Measurements from ENCODE around the gene B3GNT2. TPM values are rescaled to one million over a fixed set of nuclear protein-coding genes. Genes with fewer than 3 reads are reported as not detected.

B3GNT2 gene
- total RNA-seq, 1 donor: 21.7 TPM

- H3K27me3 ChIP-seq (ENCODE audit: insufficient read depth, low read length): no peaks in the 10 kb centered on the region
- no peaks in the 10 kb centered on the region for H3K79me2 ChIP-seq (ENCODE audit: insufficient read depth, low read length)
Observed at GRCh38 chr2:62186156-62186905, 9.6 kb upstream of the B3GNT2 start.

GRCh38 chr2:62187246-62187645 is 8.7 kb upstream of the B3GNT2 start:
- no peak overlapping the region for H2AFZ ChIP-seq (ENCODE audit: low read length)
- DNase-seq (ENCODE audit: insufficient read length, low spot score, missing footprints): no peak
- no peak for TF ChIP-seq CTCF (IDR thresholded peaks at IDR 0.05; ENCODE audit: extremely low read depth, low read depth, low read length)
- no peaks in the 10 kb centered on the region for H3K27me3 ChIP-seq (ENCODE audit: insufficient read depth, low read length)
- H3K4me2 ChIP-seq (ENCODE audit: insufficient read depth, low read length): no peak overlapping the region
- no peak overlapping the region for H3K4me3 ChIP-seq (ENCODE audit: insufficient read depth, low read length)
- no peaks in the 10 kb centered on the region for H3K9me3 ChIP-seq (ENCODE audit: low read depth, low read length)
- no peaks in the 10 kb centered on the region for H3K79me2 ChIP-seq (ENCODE audit: insufficient read depth, low read length)
- H3K36me3 ChIP-seq (ENCODE audit: insufficient read depth, low read length): no peaks in the 10 kb centered on the region
- H3K27ac ChIP-seq (ENCODE audit: low read depth, low read length): no peak overlapping the region
- H4K20me1 ChIP-seq (ENCODE audit: insufficient read depth, low read length): no peaks in the 10 kb centered on the region
- no peaks in the 10 kb centered on the region for H3K4me1 ChIP-seq (ENCODE audit: insufficient read depth, low read length)

More at GRCh38 chr2:62186156-62186905, 9.6 kb upstream of the B3GNT2 start:
- Histone ChIP-seq H3K36me3 (ENCODE audit: insufficient read depth, low read length) (no peaks in the 10 kb centered on the region), H2AFZ (ENCODE audit: low read length) (no peak overlapping the region), H3K9me3 (ENCODE audit: low read depth, low read length) (no peaks in the 10 kb centered on the region), H4K20me1 (ENCODE audit: insufficient read depth, low read length) (no peaks in the 10 kb centered on the region), H3K4me2 (ENCODE audit: insufficient read depth, low read length) (no peak overlapping the region), H3K4me1 (ENCODE audit: insufficient read depth, low read length) (no peaks in the 10 kb centered on the region), H3K4me3 (ENCODE audit: insufficient read depth, low read length) (no peak overlapping the region), H3K27ac (ENCODE audit: low read depth, low read length) (no peak overlapping the region)
- no peak for DNase-seq (ENCODE audit: insufficient read length, low spot score, missing footprints)
- no peak for TF ChIP-seq CTCF (IDR thresholded peaks at IDR 0.05; ENCODE audit: extremely low read depth, low read depth, low read length)

GRCh38 chr2:62188416-62188815 is 7.5 kb upstream of the B3GNT2 start:
- Histone ChIP-seq H2AFZ (ENCODE audit: low read length) (no peak overlapping the region), H3K36me3 (ENCODE audit: insufficient read depth, low read length) (no peaks in the 10 kb centered on the region), H3K4me3 (ENCODE audit: insufficient read depth, low read length) (no peak overlapping the region), H3K4me2 (ENCODE audit: insufficient read depth, low read length) (no peak overlapping the region), H4K20me1 (ENCODE audit: insufficient read depth, low read length) (no peaks in the 10 kb centered on the region), H3K27me3 (ENCODE audit: insufficient read depth, low read length) (no peaks in the 10 kb centered on the region), H3K79me2 (ENCODE audit: insufficient read depth, low read length) (no peaks in the 10 kb centered on the region), H3K4me1 (ENCODE audit: insufficient read depth, low read length) (no peaks in the 10 kb centered on the region), H3K9me3 (ENCODE audit: low read depth, low read length) (no peaks in the 10 kb centered on the region), H3K27ac (ENCODE audit: low read depth, low read length) (no peak overlapping the region)
- TF ChIP-seq CTCF (IDR thresholded peaks at IDR 0.05; ENCODE audit: extremely low read depth, low read depth, low read length): no peak
- DNase-seq (ENCODE audit: insufficient read length, low spot score, missing footprints): no peak

- Histone ChIP-seq H3K4me3 (ENCODE audit: insufficient read depth, low read length) (no peak overlapping the region), H3K27ac (ENCODE audit: low read depth, low read length) (no peak overlapping the region), H3K4me2 (ENCODE audit: insufficient read depth, low read length) (no peak overlapping the region), H3K36me3 (ENCODE audit: insufficient read depth, low read length) (no peaks in the 10 kb centered on the region), H2AFZ (ENCODE audit: low read length) (no peak overlapping the region), H3K4me1 (ENCODE audit: insufficient read depth, low read length) (no peaks in the 10 kb centered on the region), H3K9me3 (ENCODE audit: low read depth, low read length) (no peaks in the 10 kb centered on the region), H3K27me3 (ENCODE audit: insufficient read depth, low read length) (no peaks in the 10 kb centered on the region), H4K20me1 (ENCODE audit: insufficient read depth, low read length) (no peaks in the 10 kb centered on the region), H3K79me2 (ENCODE audit: insufficient read depth, low read length) (no peaks in the 10 kb centered on the region)
- no peak for DNase-seq (ENCODE audit: insufficient read length, low spot score, missing footprints)
- TF ChIP-seq CTCF (IDR thresholded peaks at IDR 0.05; ENCODE audit: extremely low read depth, low read depth, low read length): no peak
Observed at GRCh38 chr2:62189196-62189595, 6.7 kb upstream of the B3GNT2 start.

Measured in osteoblast (primary cell).